Fibroblast of upper back skin (primary cell): Measurements from ENCODE around the gene RIC8B.
A peak's percentile ranks its signal among the peaks of the same experiment; 100 is the strongest.
"Not testable (repeated sequence)": the region's sequence is repeated elsewhere in the genome, so short reads cannot be mapped to it uniquely, and the experiment has no call there.

Source experiments
- DNase-seq: peaks from one replicate; pipeline ENCODE4 v3.0.0-alpha.2; 2013

Gene RIC8B, protein sequence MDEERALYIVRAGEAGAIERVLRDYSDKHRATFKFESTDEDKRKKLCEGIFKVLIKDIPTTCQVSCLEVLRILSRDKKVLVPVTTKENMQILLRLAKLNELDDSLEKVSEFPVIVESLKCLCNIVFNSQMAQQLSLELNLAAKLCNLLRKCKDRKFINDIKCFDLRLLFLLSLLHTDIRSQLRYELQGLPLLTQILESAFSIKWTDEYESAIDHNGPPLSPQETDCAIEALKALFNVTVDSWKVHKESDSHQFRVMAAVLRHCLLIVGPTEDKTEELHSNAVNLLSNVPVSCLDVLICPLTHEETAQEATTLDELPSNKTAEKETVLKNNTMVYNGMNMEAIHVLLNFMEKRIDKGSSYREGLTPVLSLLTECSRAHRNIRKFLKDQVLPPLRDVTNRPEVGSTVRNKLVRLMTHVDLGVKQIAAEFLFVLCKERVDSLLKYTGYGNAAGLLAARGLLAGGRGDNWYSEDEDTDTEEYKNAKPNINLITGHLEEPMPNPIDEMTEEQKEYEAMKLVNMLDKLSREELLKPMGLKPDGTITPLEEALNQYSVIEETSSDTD

DNA sequence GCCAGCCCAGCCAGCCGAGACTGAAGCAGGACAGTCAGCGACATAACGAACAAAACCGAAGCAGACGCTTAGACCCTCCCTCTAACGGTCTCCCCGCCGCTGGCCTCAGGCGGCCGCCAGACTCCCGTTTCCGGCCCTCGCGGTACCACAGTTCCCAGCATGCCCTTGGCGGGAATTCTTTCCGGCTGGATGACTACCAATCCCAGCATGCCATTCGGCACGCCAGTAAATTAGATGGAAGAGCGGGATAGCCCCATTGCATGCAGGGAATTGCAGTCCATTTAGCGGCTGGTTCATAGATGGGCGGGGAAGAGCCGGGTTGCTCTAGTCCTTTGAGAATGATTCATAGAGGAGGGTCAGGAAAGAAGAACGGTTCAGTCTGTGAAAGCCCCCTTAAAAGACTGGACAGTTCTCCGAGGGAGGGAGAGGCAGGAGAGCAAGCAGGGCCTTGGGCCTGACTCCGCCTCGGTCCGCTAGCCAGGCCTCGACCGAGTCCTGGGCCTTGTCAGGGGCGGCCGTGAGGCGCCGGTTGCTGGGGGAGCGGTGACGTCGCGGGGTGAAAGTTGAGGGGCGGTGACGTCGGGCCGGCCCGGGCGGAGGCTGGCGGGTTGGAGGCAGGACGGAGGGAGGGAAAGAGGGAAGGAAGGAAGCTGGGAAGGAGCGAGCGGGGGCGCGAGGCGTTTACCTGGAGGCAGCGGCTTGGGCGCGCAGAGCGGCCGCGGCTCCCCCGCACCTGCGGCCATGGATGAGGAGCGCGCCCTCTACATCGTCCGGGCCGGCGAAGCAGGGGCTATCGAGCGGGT, at the start of gene RIC8B:
Gene RIC8B, plus strand, starts transcription at position 678 of the 803 bp plus-strand sequence. Its CDS starts 64 bp downstream, at position 742.
- peak; percentile 99 for DNase-seq

DNA sequence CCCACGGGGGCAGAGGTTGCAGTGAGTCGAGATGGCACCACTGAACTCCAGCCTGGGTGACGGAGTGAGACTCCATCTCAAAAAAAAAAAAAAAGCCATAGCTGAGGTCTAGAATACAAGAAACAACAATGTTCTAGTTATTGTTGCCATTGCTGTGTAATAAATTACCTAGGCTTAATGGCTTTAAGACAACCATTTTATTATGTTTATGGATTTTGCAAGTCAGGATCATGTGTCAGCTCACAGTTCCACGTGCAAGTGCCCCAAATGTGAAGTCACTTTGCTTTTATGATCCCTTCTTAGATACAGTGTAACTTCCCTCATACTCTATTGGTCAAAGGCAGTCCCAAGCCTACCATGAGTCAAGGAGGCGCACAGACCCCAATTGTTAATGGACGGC, 49.5 kb upstream of the RIC8B start:
- no peak for DNase-seq

DNA sequence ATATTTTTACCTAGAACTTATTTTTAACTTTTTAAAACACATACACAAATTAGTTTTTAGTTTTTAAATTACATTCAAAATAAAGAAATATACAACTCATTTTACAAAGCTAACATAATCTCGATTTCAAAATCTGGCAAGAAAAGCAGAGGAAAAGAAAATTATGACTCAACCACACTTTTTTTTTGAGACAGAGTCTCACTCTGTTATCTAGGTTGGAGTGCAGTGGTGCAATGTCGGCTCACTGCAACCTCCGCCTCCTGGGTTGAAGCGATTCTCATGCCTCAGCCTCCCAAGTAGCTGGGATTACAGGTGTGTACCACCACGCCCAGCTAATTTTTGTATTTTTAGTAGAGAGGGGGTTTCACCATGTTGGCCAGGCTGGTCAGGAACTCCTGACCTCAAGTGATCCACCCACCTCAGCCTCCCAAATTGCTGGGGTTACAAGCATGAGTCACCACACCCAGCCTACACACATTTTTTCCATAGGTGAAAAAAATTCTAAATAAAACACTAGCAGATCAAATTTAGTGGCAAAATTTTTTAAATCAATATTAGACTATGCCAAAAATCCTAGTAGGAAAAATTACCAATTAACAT, 47.8 kb upstream of the RIC8B start:
- DNase-seq, result not testable (repeated sequence)

DNA sequence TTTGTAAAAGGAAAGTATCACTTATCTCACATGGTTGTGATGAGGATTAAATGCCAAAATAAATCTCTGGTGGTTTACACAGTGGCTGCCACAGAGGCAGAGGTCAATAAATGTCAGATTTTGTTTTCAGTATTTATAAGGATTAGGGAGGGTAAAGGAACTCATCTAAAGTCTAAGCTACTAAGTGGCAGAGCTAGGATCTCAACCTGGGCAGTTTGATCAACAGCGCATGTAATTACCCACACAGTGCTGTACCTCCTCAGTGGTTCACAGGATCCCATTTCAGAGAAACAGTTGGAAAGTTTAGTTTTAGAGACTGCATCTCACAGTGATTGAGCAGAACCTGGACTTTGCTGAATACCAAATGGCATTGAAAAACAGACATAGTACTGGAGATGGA, 44.9 kb upstream of the RIC8B start:
- no peak for DNase-seq

DNA sequence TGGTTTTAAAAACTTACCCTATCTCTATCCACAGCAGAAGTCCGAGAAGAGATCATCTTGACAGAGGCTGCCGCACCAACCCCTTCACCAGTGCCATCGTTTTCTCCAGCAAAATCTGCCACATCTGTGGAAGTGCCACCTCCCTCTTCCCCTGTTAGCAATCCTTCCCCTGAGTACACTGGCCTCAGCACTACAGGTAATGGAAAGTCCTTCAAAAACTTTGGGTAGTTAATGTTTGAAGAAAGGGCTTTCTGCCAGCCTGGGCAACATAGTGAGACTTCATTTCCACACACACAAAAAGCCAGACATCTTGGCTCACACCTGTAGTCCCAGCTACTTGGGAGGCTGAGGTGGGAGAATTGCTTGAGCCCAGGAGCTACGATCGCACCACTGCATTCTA, 41.6 kb upstream of the RIC8B start:
- no peak for DNase-seq

DNA sequence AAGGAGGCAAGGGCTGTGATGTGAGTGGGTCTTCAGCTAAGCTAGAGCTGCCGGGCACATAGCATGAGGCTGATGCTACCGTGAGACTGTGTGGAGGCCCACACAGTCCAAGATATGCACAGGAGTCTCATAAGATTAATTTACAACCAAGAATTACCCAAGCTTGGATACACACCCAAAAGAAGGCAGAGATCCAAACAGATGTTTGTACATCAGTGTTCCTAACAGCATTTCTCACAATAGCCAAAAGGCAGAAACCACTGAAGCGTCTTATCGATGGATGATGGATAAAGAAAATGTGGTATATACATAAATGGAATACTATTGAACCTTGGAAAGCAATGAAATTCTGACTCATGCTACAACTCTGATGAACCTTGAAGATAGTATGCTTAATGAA, 40.8 kb upstream of the RIC8B start:
- no peak for DNase-seq

DNA sequence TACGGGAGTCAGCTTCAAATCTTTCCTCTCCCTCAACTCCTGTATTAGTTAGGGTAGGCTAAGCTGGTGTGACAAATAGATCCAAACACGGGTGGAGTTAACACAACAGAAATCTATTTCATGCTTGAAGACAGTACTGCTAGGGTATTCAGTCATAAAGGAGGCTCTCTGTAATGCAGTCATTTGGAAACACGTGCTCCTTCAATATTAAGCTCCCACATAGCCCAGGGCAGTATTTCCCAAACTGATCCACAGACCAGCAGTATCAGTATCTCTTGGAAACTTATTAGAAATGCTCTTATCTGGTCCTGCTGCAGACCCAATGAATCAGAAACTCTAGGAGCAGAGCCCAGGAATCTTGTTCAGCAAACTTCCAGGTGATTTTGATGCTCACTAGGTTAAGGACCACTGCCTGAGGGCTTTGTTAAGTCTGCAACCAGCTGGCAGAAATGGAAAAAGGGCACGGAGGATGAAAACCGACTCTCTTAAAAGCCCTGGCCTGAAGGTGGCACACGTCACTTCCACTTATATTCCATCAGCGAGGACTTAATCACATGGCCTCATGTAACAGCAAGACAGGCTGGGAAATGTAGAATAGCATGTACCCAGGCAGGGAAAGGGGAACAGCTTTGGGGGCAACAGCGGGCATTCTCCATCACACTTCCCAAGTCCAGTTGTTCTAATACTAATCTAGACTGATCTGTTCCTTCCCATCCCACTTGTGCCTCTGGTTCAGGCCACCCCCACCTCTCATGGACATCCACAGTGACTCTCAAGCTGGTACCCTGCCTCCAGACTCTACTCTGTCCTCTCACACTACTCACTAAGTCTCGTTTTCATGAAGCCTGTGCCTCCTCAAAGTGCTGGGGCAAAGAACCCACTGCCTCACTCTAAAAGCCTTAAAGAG, 38.2 kb upstream of the RIC8B start:
- peak; percentile 2 for DNase-seq

DNA sequence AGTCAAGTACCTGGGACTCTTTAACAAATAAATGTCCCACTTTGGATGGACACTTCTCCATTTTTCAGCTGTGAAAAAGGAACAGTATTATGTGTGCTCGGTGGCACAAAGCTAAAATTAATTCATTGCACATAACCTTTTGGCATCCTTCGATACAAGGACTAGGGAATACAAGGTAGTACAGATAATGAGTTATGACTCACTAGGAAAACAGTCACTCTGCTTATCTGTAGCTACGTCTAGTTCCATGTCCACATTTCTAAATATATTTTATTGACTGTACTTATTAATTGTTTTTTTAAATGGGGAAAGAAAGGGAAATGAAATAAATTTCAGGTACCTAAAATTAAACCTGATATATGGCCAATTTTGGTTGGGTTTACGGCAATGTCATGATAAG, 35.2 kb upstream of the RIC8B start:
- DNase-seq, result no peak

DNA sequence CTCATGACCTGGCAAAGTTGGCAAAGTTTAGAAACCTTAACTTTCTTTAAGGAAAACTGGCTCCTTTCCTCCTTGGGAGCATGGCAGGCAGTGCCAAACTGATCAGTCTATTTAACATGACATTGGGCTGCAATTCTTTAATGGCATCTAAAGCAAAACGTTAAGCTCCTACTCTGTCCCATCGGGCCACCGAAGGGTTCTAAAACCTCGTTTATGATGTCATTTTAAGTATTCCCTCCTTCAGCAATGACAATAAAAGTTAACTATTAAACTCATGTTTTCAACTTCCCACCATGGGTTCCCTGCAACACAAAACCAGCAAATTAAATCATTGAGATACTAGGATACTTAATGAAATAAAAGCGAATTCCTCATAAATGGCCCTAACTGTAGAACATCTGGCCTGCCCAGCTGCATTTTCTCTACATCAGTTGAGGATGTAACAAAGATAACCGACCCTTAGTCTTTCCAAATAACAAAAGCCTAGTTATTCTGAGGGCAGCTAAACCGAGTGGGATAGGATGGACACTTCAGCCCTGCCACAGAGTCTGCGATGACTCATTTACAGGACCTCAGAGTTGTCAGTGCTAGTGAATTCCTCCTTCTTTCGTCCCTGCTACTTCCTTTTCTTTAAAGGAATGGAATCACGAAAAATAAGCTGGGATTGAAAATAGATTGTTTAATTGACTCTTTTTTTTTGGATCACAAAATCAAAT, 34.5 kb upstream of the RIC8B start:
- DNase-seq, result no peak

DNA sequence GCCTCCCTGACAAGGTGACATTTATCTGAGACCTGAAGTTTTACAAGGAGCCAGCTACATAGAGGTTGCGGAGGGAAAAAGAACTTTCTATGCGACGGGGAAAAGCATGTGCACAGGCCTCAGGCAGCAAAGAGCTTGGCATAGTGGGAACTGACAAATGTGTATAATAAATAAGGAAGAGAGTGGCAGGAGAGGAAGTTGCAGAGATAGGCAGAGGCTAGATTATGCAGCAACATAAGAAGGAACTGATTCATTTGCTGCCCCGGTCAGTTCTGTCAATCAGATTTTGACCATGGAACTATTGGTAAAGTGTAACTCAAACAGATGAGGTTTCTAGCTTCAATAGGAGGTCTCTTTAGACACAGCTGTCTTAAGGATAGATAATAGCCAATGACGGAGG, 33.7 kb upstream of the RIC8B start:
- no peak for DNase-seq

DNA sequence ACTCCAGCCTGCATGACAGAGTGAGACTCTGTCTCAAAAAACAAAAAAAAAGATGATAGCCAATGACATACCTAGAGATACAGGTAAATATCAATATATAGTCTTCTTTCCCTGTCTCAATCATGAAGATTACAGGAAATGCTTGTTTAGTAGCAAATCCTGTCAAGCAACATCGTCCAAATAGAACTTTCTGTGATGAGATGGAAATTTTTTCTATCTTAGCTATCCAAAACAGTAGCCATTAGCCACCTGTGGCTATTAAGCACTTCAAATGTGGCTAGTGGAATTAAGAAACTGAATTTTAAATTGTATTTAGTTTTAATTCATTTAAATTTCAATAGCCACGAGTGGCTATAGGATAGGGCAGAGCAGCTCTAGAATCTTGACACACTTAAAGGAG, 33.2 kb upstream of the RIC8B start:
- no peak for DNase-seq

DNA sequence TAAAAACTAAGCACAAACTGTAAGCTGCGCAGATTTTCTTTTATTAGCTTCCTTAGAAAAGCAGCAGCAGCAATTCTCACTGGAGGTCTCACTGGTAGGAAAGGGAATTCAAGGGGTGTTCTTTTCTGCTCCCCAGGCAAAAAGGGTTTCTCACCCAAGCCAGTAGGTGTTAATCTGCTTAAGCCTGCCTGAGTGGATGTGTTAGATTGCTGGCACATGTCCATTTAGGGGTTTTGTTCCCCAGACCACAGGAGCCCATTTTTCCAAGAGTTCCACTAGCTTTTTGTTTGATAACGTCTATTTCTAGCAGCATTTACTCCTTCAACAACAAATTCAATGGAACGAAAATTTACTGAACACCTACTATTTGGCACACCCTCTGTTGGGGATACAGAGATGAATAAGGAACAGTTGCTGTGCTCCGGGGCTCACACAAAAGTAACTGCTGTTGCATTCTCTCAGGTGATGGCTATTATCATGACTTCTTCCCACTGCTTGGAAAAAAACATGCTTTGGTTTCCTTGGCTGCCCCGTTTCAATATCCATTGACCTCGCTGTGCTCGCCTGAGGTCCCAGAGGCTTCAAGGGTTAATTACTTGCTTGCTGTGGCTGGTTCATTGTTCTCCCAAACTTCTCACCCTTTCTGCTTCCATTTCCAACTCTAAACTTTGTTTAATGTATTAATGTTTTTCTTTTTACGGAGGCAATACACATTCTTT, 31.1 kb upstream of the RIC8B start:
- DNase-seq, result no peak

DNA sequence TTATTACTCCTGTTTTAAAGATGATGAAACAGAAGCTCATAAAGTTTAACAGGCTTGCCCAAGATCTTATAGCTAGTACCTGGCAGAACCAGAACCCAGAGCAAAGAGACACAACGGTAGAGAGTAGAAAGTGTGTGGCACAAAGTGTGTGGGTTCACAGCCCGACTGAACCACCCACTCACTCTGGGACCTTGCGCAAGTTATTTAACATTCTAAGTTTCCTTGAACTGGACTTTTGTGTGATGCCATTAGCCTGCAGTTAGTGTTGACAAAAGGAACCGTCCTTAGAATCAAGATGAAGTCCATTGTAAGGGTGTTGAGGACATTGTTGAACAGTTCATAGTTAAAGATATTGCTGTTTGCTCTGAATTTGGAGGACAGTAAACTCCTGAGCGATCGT, 29.9 kb upstream of the RIC8B start:
- DNase-seq, result no peak

DNA sequence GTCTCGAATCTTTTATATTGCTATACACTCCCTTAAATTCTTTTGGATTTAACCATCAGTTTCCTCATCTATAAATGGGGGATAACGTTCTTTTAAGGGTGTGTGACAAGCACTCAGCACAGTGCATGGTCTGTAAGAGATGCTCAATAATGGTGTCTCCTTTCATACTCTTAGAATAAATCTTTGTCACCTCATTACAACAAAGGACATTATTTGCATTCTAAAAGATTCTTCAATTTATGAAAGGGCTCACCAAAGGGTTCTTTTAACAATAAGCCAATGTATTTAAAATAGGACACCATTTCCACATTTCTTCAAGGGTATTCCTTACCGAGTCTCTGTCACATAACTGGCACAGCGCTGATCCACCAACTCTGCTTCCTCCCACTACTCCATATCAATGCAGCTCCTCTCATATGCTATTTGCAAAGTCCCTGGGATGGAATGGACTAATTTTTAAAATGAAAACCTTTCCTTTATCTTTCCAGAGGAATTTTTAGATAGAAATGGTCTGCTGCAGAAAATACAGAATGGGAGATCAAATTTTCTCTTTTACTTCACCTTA, 29.2 kb upstream of the RIC8B start:
- DNase-seq, result no peak

DNA sequence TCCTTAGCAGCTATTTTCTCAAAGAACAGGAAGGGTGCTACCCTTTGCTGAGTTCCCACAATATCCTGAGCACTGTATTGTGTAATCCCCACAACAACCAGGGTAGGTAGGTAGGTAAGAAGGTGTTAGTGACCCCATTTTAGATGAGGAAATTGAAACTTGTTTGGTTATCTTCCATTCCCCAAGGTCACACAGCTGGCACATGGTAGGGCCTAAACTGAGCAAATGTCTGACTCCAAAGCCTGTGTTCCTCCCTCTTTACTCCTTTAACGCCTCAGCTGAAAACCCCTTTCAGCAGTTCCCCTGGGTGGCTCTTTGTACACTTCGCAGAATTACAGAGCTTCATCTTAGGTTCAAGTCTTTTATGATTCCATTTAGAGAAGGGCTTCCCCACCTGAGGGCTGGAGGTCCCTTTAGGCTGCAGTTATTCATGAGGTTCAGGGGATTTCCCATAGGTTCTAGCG, 26.5 kb upstream of the RIC8B start:
- DNase-seq, result no peak

DNA sequence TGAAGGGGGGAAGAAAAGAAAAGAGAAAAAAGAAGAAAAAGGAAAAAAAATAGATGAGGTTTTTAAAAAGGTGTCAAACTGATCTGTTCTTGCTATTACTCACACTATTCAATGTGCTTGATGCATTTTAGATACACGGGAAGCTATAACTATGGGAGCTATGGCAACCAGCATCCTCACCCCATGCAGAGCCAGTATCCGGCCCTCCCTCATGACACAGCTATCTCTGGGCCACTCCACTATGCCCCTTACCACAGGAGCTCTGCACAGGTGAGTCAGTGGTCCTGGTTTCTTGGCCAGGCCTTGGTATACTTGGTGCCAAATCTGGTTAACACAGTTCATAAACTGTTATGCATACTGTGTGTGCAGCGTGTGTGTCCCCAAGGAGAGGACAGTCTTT, 24.0 kb upstream of the RIC8B start:
- DNase-seq, result no peak

DNA sequence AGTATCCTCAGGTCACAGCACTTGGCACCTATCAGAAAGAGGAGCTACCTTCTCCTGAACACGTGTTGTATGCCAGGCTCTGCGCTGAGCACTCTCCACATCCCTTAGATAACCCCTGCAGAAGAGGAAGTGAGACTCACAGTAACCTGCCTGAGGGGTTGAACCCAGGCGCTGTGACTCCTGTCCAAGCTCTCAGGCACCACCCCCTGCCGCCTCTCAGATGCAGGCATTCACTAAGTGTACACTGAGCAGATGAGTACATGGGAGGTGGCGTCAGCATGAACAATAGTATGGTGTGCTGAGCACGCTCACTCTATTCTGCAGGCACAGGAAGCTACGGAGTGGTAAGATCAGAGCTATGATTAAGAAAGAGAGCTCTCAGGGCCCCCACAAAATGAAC, 21.0 kb upstream of the RIC8B start:
- no peak for DNase-seq

DNA sequence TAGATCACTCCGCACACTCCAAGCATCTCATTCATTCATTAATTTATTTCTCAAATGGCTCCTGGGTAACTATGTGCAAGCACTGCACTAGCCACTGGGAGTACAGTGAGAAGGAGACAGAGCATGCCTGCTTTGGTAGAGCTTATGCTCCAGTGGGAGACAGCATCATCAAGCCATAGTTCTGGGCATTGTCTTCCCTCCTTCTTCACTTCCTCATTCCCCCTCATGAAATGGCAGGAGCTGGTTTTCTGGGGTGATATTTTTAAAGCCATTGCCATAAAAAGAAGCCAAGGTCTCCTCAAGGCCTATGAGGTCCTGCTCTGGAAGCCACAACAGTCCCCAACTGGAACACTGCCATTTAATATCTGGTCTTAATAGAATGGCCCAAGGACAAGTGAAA, 20.2 kb upstream of the RIC8B start:
- no peak for DNase-seq

DNA sequence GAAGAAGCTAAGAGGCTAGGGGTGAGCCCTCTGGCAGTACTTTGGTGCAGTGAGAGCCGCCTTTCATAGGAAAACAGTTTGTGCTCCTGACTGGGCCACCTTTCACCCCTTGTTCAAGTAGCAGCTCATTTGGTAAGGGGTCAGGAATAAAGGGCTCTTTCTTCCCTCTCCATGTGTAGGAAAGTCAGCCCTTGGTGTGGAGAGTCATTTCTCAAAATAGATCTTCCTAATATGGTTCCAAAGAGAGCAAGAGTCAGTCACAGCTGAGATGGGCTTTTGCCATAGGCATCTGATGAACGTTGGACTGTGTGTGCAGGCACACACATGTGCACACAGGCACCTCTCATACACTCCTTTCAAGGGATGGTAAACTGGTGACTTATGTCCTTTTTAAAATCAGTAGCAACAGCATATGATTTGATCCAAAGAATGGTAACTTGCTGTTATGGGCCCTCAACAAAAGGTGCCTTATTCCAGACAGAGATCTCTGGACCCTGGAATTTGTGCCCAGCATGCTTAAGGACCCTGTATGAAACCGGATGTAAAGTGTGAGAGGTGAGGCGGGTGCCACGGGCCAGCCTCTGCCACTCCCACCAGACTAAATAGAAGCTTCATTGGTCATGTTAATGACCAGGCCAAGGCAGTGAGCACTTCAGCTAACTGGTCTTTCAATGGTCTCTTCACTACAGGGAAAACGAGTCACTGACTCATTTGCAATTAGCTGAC, 16.7 kb upstream of the RIC8B start:
- no peak for DNase-seq
